Nephron (organoid): ENCODE data around the gene TRPM1.
A peak's percentile ranks its signal among the peaks of the same experiment; 100 is the strongest.

Source experiments
- H3K27ac Mint-ChIP-seq, 3 experiments: 2 replicates each; pipeline ENCODE4 v1.8.0; 2020; ENCODE audit warnings: mixed read lengths in 3 of 3, mild to moderate bottlenecking in 2 of 3, moderate library complexity in 1 of 3
- H3K27me3 Mint-ChIP-seq: 2 replicates; pipeline ENCODE4 v1.8.0; 2021; ENCODE audit warnings: low read depth, mild to moderate bottlenecking, moderate library complexity, mixed read lengths
- H3K36me3 Mint-ChIP-seq: 2 replicates; pipeline ENCODE4 v1.8.0; 2020; ENCODE audit warnings: low read depth, mixed read lengths
- H3K4me1 Mint-ChIP-seq: 2 replicates; pipeline ENCODE4 v1.8.0; 2020; ENCODE audit warnings: mixed read lengths
- H3K4me3 Mint-ChIP-seq, 3 experiments: 2 replicates each; pipeline ENCODE4 v1.8.0; 2020; ENCODE audit warnings: mild to moderate bottlenecking in 3 of 3, mixed read lengths in 3 of 3, moderate library complexity in 2 of 3
- H3K9me3 Mint-ChIP-seq: 2 replicates; pipeline ENCODE4 v1.8.0; 2020; ENCODE audit warnings: mixed read lengths
- CTCF ChIP-seq, 3 experiments: fragments of 200-600 bp; sonication (generic); IDR thresholded peaks; one replicate each; pipeline ENCODE4 v1.5.0; 2021; ENCODE audit warnings: antibody characterized with exemption in 3 of 3; ENCODE audit not compliant: unreplicated experiment in 3 of 3

Gene TRPM1

GRCh38 chr15:31014608-31014925 is 87.0 kb downstream of the TRPM1 start:
- H3K4me3 Mint-ChIP-seq: no peak overlapping the region
- peaks cover 29% of the 10 kb centered on the region for H3K9me3 Mint-ChIP-seq
- no peaks in the 10 kb centered on the region for H3K4me1 Mint-ChIP-seq

DNA sequence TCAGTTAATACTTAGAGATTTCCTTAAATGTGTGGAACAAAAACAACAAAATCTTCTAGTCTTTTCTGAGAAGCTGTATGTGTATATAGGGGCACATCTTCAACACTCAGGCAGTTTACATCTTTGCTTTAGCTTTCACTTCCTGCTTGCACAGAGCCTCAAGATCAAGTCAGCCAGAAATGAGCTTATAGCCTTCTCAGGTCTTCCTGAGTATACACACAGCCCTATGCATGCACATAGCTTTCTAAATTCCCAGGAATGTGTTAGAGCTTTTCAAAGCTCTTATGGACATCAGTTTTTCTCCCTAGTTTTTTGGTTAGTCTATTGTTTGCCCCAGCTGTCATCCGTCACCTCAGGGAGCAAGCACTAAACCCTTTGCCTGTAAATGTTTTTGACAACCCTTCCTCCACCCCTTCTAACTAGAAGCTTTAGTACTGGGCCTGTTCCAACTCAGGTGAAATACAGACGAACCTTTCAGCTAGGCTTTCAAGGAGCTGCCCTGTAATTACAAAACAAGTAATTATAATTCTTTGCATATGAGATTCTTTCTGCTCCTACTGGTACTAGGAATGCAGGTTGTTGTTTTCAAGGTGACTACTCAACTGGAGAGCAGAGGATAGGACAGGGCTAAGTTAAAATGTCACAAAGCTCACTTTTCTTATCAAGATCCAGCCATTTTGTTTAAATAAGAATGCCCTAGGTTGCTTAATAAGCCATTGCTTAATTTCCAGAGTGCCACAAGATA is 87.5 kb downstream of the TRPM1 start:
- H3K27me3 Mint-ChIP-seq: no peaks in the 10 kb centered on the region
- H3K4me1 Mint-ChIP-seq: no peaks in the 10 kb centered on the region
- peaks cover 14% of the 10 kb centered on the region for H3K36me3 Mint-ChIP-seq
- no peak for TF ChIP-seq CTCF (IDR thresholded peaks at IDR 0.05; ENCODE audit: unreplicated experiment in 3 of 3)
- H3K9me3 Mint-ChIP-seq: peaks cover 29% of the 10 kb centered on the region
- peak overlapping the region in 1 of 3 experiments; percentile 83 for H3K27ac Mint-ChIP-seq
- no peak overlapping the region for H3K4me3 Mint-ChIP-seq

More at GRCh38 chr15:31014608-31014925, 87.0 kb downstream of the TRPM1 start:
- Mint-ChIP-seq H3K27me3 (no peaks in the 10 kb centered on the region), H3K36me3 (peaks cover 14% of the 10 kb centered on the region), H3K27ac (peak overlapping the region in 1 of 3 experiments; percentile 83)
- TF ChIP-seq CTCF (IDR thresholded peaks at IDR 0.05; ENCODE audit: unreplicated experiment in 3 of 3): no peak

- H3K4me3 Mint-ChIP-seq: no peak overlapping the region
- H3K27me3 Mint-ChIP-seq: no peaks in the 10 kb centered on the region
- peaks cover 29% of the 10 kb centered on the region for H3K9me3 Mint-ChIP-seq
Observed at GRCh38 chr15:31012455-31012854, 89.1 kb downstream of the TRPM1 start.

DNA sequence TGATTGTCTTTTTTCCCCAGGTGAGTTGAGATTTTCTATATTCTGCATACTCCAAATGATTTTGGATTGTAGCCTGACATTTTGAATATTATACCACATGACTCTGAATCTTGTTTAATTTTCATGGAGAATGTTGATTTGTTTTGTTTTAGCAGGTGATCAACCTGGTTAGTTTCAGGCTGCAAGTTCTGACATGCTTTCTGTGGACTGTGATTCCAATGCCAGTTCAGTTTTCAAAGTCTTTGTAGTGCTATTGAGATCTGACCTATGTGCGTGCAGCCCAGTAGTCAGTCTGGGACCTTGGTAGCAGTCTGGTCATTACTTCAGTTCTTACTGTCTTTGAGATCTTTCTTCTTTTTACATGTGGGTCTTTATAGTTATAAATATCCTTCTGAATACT is 91.5 kb downstream of the TRPM1 start:
- no peaks in the 10 kb centered on the region for H3K4me1 Mint-ChIP-seq
- TF ChIP-seq CTCF (IDR thresholded peaks at IDR 0.05; ENCODE audit: unreplicated experiment in 3 of 3): no peak
- H3K4me3 Mint-ChIP-seq: no peak overlapping the region
- peaks cover 24% of the 10 kb centered on the region for H3K9me3 Mint-ChIP-seq
- H3K27me3 Mint-ChIP-seq: peaks cover 5% of the 10 kb centered on the region
- H3K27ac Mint-ChIP-seq: no peak overlapping the region
- peaks cover 14% of the 10 kb centered on the region for H3K36me3 Mint-ChIP-seq

More at GRCh38 chr15:31012455-31012854, 89.1 kb downstream of the TRPM1 start:
- H3K4me1 Mint-ChIP-seq: no peaks in the 10 kb centered on the region
- TF ChIP-seq CTCF (IDR thresholded peaks at IDR 0.05; ENCODE audit: unreplicated experiment in 3 of 3): no peak
- peaks cover 14% of the 10 kb centered on the region for H3K36me3 Mint-ChIP-seq
- H3K27ac Mint-ChIP-seq: no peak overlapping the region

GRCh38 chr15:31005660-31006059 is 95.9 kb downstream of the TRPM1 start:
- Mint-ChIP-seq H3K36me3 (no peaks in the 10 kb centered on the region), H3K4me1 (no peaks in the 10 kb centered on the region), H3K4me3 (no peak overlapping the region), H3K27me3 (peaks cover 5% of the 10 kb centered on the region), H3K27ac (no peak overlapping the region), H3K9me3 (no peaks in the 10 kb centered on the region)
- TF ChIP-seq CTCF (IDR thresholded peaks at IDR 0.05; ENCODE audit: unreplicated experiment in 3 of 3): no peak

DNA sequence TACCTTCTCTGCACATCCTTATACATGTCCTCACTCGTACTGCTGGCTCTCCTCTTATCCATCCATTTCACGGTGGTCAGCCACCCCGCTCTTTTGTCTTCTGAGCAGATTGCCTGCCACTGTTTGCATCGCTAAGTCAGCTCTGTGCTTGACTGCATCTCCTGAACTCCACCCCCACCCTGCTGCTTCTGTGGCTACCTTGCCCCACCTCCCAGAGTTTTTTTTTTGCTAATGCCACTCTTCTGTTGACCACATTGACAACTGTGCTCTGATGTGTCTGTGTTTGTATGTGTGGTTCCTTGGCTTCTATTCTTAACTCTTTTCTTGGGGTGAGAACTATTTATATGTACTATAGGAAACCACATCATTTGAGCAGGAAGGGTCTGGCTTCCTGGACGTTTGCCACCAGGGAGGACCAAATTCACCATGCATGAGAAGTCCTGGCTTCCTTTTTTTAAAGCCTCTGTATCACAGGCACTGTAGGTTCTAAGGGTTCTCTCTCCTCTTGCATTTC is 97.2 kb downstream of the TRPM1 start:
- no peak for TF ChIP-seq CTCF (IDR thresholded peaks at IDR 0.05; ENCODE audit: unreplicated experiment in 3 of 3)
- Mint-ChIP-seq H3K9me3 (no peaks in the 10 kb centered on the region), H3K27ac (no peak overlapping the region), H3K4me1 (no peaks in the 10 kb centered on the region), H3K4me3 (no peak overlapping the region), H3K27me3 (peaks cover 5% of the 10 kb centered on the region), H3K36me3 (no peaks in the 10 kb centered on the region)
